Thymus (tissue), 11 donors: Measurements from ENCODE around the gene CCSER1. TPM values are rescaled to one million over a fixed set of nuclear protein-coding genes. Genes with fewer than 3 reads are reported as not detected.
"Not testable (repeated sequence)": the region's sequence is repeated elsewhere in the genome, so short reads cannot be mapped to it uniquely, and the experiment has no call there.

Experiments used
- DNase-seq, 9 donors: peaks; one replicate each; pipeline ENCODE4 v3.0.0-alpha.2; 2013; ENCODE audit warnings: low spot score in 9 of 9, low read depth in 6 of 9, missing footprints in 1 of 9
- H3K27ac ChIP-seq, 2 donors: one replicate each; pipeline ENCODE4 v1.5.1; 2013; ENCODE audit warnings: control low read depth in 1 of 2, low read depth in 1 of 2, low read length in 1 of 2, mild to moderate bottlenecking in 1 of 2, moderate library complexity in 1 of 2
- H3K27me3 ChIP-seq, 2 donors: one replicate each; pipeline ENCODE4 v1.5.1; 2013; ENCODE audit warnings: low read length in 1 of 2; ENCODE audit not compliant: control insufficient read depth in 2 of 2, insufficient read depth in 1 of 2
- H3K36me3 ChIP-seq, 2 donors: one replicate each; pipeline ENCODE4 v1.5.1; 2013; ENCODE audit warnings: low read length in 1 of 2, mild to moderate bottlenecking in 1 of 2, moderate library complexity in 1 of 2; ENCODE audit not compliant: control insufficient read depth in 2 of 2, insufficient read depth in 2 of 2
- H3K4me1 ChIP-seq, 2 donors: one replicate each; pipeline ENCODE4 v1.5.1; 2013; ENCODE audit warnings: low read length in 2 of 2; ENCODE audit not compliant: control insufficient read depth in 2 of 2, insufficient read depth in 2 of 2
- H3K4me3 ChIP-seq, 2 donors: one replicate each; pipeline ENCODE4 v1.5.1; 2013; ENCODE audit warnings: low read length in 2 of 2, control low read depth in 1 of 2, mild to moderate bottlenecking in 1 of 2
- H3K9me3 ChIP-seq, 2 donors: one replicate each; pipeline ENCODE4 v1.5.1; 2013; ENCODE audit warnings: low read length in 1 of 2, mild to moderate bottlenecking in 1 of 2; ENCODE audit not compliant: control insufficient read depth in 2 of 2, insufficient read depth in 1 of 2
- WGBS: extraction: QIAGEN DNeasy Blood & Tissue Kit; methylation state at CpG from one replicate; pipeline ENCODE4 v1.1.7; 2013; 5-methylcytosine and 5-hydroxymethylcytosine counted together
- polyA plus RNA-seq: library from polyadenylated mRNA; stranded (reverse); fragments of 200-250 nt; gene quantifications from one replicate; pipeline ENCODE4 v1.2.3, GENCODE V29; 2013
- total RNA-seq: library from RNA; stranded (reverse); fragments of 120-200 nt; gene quantifications from one replicate; pipeline ENCODE4 v1.2.4, GENCODE V29; 2013
- donor health status: healthy.

CCSER1 gene
- total and polyA plus RNA-seq, 2 donors: 2.0 to 8.7 TPM

GRCh38 chr4:90705501-90705900 lies 578.3 kb downstream of the CCSER1 start:
- DNase-seq, H3K27me3 ChIP-seq, H3K4me3 ChIP-seq, H3K9me3 ChIP-seq, H3K4me1 ChIP-seq, H3K36me3 ChIP-seq, H3K27ac ChIP-seq: not testable (repeated sequence)
- WGBS: 94% methylated on average over 6 of the region's 6 CpGs

GRCh38 chr4:90715242-90715641 lies 588.0 kb downstream of the CCSER1 start:
- no peak overlapping the region for H3K4me3 ChIP-seq
- no peak for DNase-seq
- H3K27me3 ChIP-seq: no peaks in the 10 kb centered on the region
- H3K4me1 ChIP-seq: no peaks in the 10 kb centered on the region
- no peaks in the 10 kb centered on the region for H3K36me3 ChIP-seq
- H3K27ac ChIP-seq: no peak overlapping the region
- WGBS: 88% methylated on average over 1 of the region's 1 CpG
- H3K9me3 ChIP-seq: peaks cover 0 to 3% of the 10 kb centered on the region in 2 donors

GRCh38 chr4:90718931-90719330 lies 591.7 kb downstream of the CCSER1 start:
- WGBS: 95% methylated on average over 10 of the region's 10 CpGs

GRCh38 chr4:90727938-90728337 lies 600.7 kb downstream of the CCSER1 start:
- H3K4me1 ChIP-seq: no peaks in the 10 kb centered on the region
- no peaks in the 10 kb centered on the region for H3K36me3 ChIP-seq
- H3K27ac ChIP-seq: no peak overlapping the region
- no peak overlapping the region for H3K4me3 ChIP-seq
- no peaks in the 10 kb centered on the region for H3K27me3 ChIP-seq
- DNase-seq: no peak
- H3K9me3 ChIP-seq: no peaks in the 10 kb centered on the region

More at GRCh38 chr4:90718931-90719330, 591.7 kb downstream of the CCSER1 start:
- Histone ChIP-seq H3K9me3 (peaks cover 0 to 3% of the 10 kb centered on the region in 2 donors), H3K27ac (no peak overlapping the region), H3K4me1 (no peaks in the 10 kb centered on the region), H3K36me3 (no peaks in the 10 kb centered on the region), H3K27me3 (no peaks in the 10 kb centered on the region), H3K4me3 (no peak overlapping the region)
- DNase-seq: no peak

GRCh38 chr4:90730752-90731151 lies 603.6 kb downstream of the CCSER1 start:
- no peaks in the 10 kb centered on the region for H3K4me1 ChIP-seq
- no peaks in the 10 kb centered on the region for H3K9me3 ChIP-seq
- WGBS: 94% methylated on average over 1 of the region's 1 CpG
- no peaks in the 10 kb centered on the region for H3K27me3 ChIP-seq
- no peaks in the 10 kb centered on the region for H3K36me3 ChIP-seq
- no peak for DNase-seq
- H3K4me3 ChIP-seq: no peak overlapping the region
- no peak overlapping the region for H3K27ac ChIP-seq

- WGBS: 87% methylated on average over 1 of the region's 1 CpG
- no peak for DNase-seq
- H3K9me3 ChIP-seq: peaks cover 0 to 1% of the 10 kb centered on the region in 2 donors
- H3K27ac ChIP-seq: no peak overlapping the region
- no peaks in the 10 kb centered on the region for H3K36me3 ChIP-seq
- no peaks in the 10 kb centered on the region for H3K27me3 ChIP-seq
- no peaks in the 10 kb centered on the region for H3K4me1 ChIP-seq
- no peak overlapping the region for H3K4me3 ChIP-seq
Observed at GRCh38 chr4:90733211-90733610, 606.0 kb downstream of the CCSER1 start.

GRCh38 chr4:90745176-90745575 lies 618.0 kb downstream of the CCSER1 start:
- WGBS: 98% methylated on average over 4 of the region's 4 CpGs
- Histone ChIP-seq H3K4me3 (no peak overlapping the region), H3K9me3 (no peaks in the 10 kb centered on the region), H3K4me1 (no peaks in the 10 kb centered on the region), H3K36me3 (no peaks in the 10 kb centered on the region), H3K27ac (no peak overlapping the region), H3K27me3 (no peaks in the 10 kb centered on the region)
- DNase-seq: no peak

GRCh38 chr4:90753068-90753467 lies 625.9 kb downstream of the CCSER1 start:
- Histone ChIP-seq H3K27ac (no peak overlapping the region), H3K4me1 (no peaks in the 10 kb centered on the region), H3K36me3 (no peaks in the 10 kb centered on the region), H3K9me3 (no peaks in the 10 kb centered on the region), H3K27me3 (no peaks in the 10 kb centered on the region), H3K4me3 (no peak overlapping the region)
- DNase-seq: no peak

- DNase-seq: no peak
- H3K4me3 ChIP-seq: no peak overlapping the region
- no peaks in the 10 kb centered on the region for H3K36me3 ChIP-seq
- no peaks in the 10 kb centered on the region for H3K4me1 ChIP-seq
- no peaks in the 10 kb centered on the region for H3K9me3 ChIP-seq
- H3K27ac ChIP-seq: no peak overlapping the region
- WGBS: 95% methylated on average over 2 of the region's 2 CpGs
- H3K27me3 ChIP-seq: no peaks in the 10 kb centered on the region
Observed at GRCh38 chr4:90757534-90758060, 630.4 kb downstream of the CCSER1 start.

GRCh38 chr4:90760059-90760458 lies 632.9 kb downstream of the CCSER1 start:
- Histone ChIP-seq H3K27me3 (no peaks in the 10 kb centered on the region), H3K27ac (no peak overlapping the region), H3K4me1 (no peaks in the 10 kb centered on the region), H3K4me3 (no peak overlapping the region), H3K36me3 (no peaks in the 10 kb centered on the region), H3K9me3 (no peaks in the 10 kb centered on the region)
- no peak for DNase-seq
- WGBS: 92% methylated on average over 1 of the region's 1 CpG
